ENCODE results near the gene ITPRID2.

ITPRID2 gene

GRCh38 chr2:181970160-181970794, 78.7 kb downstream of the ITPRID2 start:
- Histone ChIP-seq H3K79me2 (ENCODE audit: insufficient read depth, low read length) (no peaks in the 10 kb centered on the region), H3K27ac (ENCODE audit: low read depth, low read length) (no peak overlapping the region), H2AFZ (ENCODE audit: low read depth, low read length, severe bottlenecking) (no peak overlapping the region), H3K4me3 (ENCODE audit: insufficient read depth, low read length, poor library complexity, severe bottlenecking) (no peak overlapping the region), H3K9ac (ENCODE audit: low read length) (no peak overlapping the region), H3K9me2 (replicated peaks; ENCODE audit: insufficient read depth, low read length) (no peaks in the 10 kb centered on the region), H3K9me3 (ENCODE audit: insufficient read depth, low read length) (no peaks in the 10 kb centered on the region), H4K20me1 (ENCODE audit: low read depth, low read length) (no peaks in the 10 kb centered on the region), H3F3A (ENCODE audit: insufficient read depth) (no peaks in the 10 kb centered on the region), H3K27me3 (ENCODE audit: low read length) (no peaks in the 10 kb centered on the region), H3K36me3 (ENCODE audit: low read length) (no peaks in the 10 kb centered on the region), H3K4me2 (ENCODE audit: low read depth, low read length, poor library complexity, severe bottlenecking) (no peak overlapping the region)
- TF ChIP-seq CTCF (IDR thresholded peaks at IDR 0.05; ENCODE audit: insufficient read depth, low read length, poor library complexity, severe bottlenecking) (no peak), EZH2phosphoT487 (conservative IDR thresholded peaks at IDR 0.05; ENCODE audit: low read length) (no peak)

- no peaks in the 10 kb centered on the region for H3K9me3 ChIP-seq (ENCODE audit: insufficient read depth, low read length)
- H4K20me1 ChIP-seq (ENCODE audit: low read depth, low read length): no peaks in the 10 kb centered on the region
- TF ChIP-seq EZH2phosphoT487 (conservative IDR thresholded peaks at IDR 0.05; ENCODE audit: low read length) (no peak), CTCF (IDR thresholded peaks at IDR 0.05; ENCODE audit: insufficient read depth, low read length, poor library complexity, severe bottlenecking) (no peak)
- no peak overlapping the region for H3K27ac ChIP-seq (ENCODE audit: low read depth, low read length)
- H3K4me3 ChIP-seq (ENCODE audit: insufficient read depth, low read length, poor library complexity, severe bottlenecking): no peak overlapping the region
- no peak overlapping the region for H3K9ac ChIP-seq (ENCODE audit: low read length)
- no peaks in the 10 kb centered on the region for H3K36me3 ChIP-seq (ENCODE audit: low read length)
- no peaks in the 10 kb centered on the region for H3K27me3 ChIP-seq (ENCODE audit: low read length)
- H2AFZ ChIP-seq (ENCODE audit: low read depth, low read length, severe bottlenecking): no peak overlapping the region
- H3K79me2 ChIP-seq (ENCODE audit: insufficient read depth, low read length): no peaks in the 10 kb centered on the region
- no peaks in the 10 kb centered on the region for H3F3A ChIP-seq (ENCODE audit: insufficient read depth)
- H3K4me2 ChIP-seq (ENCODE audit: low read depth, low read length, poor library complexity, severe bottlenecking): no peak overlapping the region
- H3K9me2 ChIP-seq (replicated peaks; ENCODE audit: insufficient read depth, low read length): no peaks in the 10 kb centered on the region
Observed at GRCh38 chr2:181971032-181971431, 79.5 kb downstream of the ITPRID2 start.

GRCh38 chr2:181972431-181973170, 81.1 kb downstream of the ITPRID2 start:
- Histone ChIP-seq H3K27me3 (ENCODE audit: low read length) (no peaks in the 10 kb centered on the region), H2AFZ (ENCODE audit: low read depth, low read length, severe bottlenecking) (no peak overlapping the region), H3K4me3 (ENCODE audit: insufficient read depth, low read length, poor library complexity, severe bottlenecking) (no peak overlapping the region), H3K9ac (ENCODE audit: low read length) (no peak overlapping the region), H3K79me2 (ENCODE audit: insufficient read depth, low read length) (no peaks in the 10 kb centered on the region), H3K9me3 (ENCODE audit: insufficient read depth, low read length) (no peaks in the 10 kb centered on the region), H3K36me3 (ENCODE audit: low read length) (no peaks in the 10 kb centered on the region), H4K20me1 (ENCODE audit: low read depth, low read length) (no peaks in the 10 kb centered on the region), H3F3A (ENCODE audit: insufficient read depth) (no peaks in the 10 kb centered on the region), H3K4me2 (ENCODE audit: low read depth, low read length, poor library complexity, severe bottlenecking) (no peak overlapping the region), H3K27ac (ENCODE audit: low read depth, low read length) (no peak overlapping the region), H3K9me2 (replicated peaks; ENCODE audit: insufficient read depth, low read length) (no peaks in the 10 kb centered on the region)
- TF ChIP-seq CTCF (IDR thresholded peaks at IDR 0.05; ENCODE audit: insufficient read depth, low read length, poor library complexity, severe bottlenecking) (no peak), EZH2phosphoT487 (conservative IDR thresholded peaks at IDR 0.05; ENCODE audit: low read length) (no peak)

Data from SU-DHL-6 (cell line).